HepG2 (cell line): Measurements from ENCODE around the gene ARFGEF3. TPM values are rescaled to one million over a fixed set of nuclear protein-coding genes. Genes with fewer than 3 reads are reported as not detected.
A peak's percentile ranks its signal among the peaks of the same experiment; 100 is the strongest.

Source experiments
- CBX2 ChIP-seq, 2 experiments: fragments of 200-600 bp in 1 of 2; sonication (generic); formaldehyde crosslinking in 1 of 2; IDR thresholded peaks; 2 replicates each; pipeline versions ENCODE4 v1.7.0 to v1.8.1; 2018 to 2022; ENCODE audit warnings: low read depth in 2 of 2, low read length in 1 of 2, mild to moderate bottlenecking in 1 of 2, missing genetic modification reagents in 1 of 2
- CREB1 ChIP-seq, 2 experiments: fragments of 450-650 bp in 1 of 2; IDR thresholded peaks; 2 replicates each; pipeline ENCODE4 v1.6.1; 2016 to 2017; ENCODE audit warnings: control low read depth in 1 of 2, mild to moderate bottlenecking in 1 of 2, missing compliant biosample characterization in 1 of 2, missing genetic modification characterization in 1 of 2
- GTF2F1 ChIP-seq: fragments of 150-350 bp; IDR thresholded peaks from 2 replicates; pipeline ENCODE4 v1.6.1; 2014; ENCODE audit warnings: low read length
- MBD4 ChIP-seq: IDR thresholded peaks from 2 replicates; pipeline ENCODE4 v1.6.1; 2012; ENCODE audit warnings: low read length, inconsistent platforms, borderline replicate concordance
- SMAD9 ChIP-seq: sonication (generic); formaldehyde crosslinking; IDR thresholded peaks from 2 replicates; pipeline ENCODE4 v1.5.1; 2020; ENCODE audit warnings: mild to moderate bottlenecking, missing genetic modification reagents
- SNAPC2 ChIP-seq: sonication (generic); formaldehyde crosslinking; IDR thresholded peaks from 2 replicates; pipeline ENCODE4 v1.8.1; 2022; ENCODE audit warnings: mild to moderate bottlenecking, missing genetic modification reagents
- SP1 ChIP-seq, 2 experiments: fragments of 450-650 bp in 1 of 2; sonication (generic) in 1 of 2; formaldehyde crosslinking in 1 of 2; IDR thresholded peaks; 2 replicates each; pipeline versions ENCODE4 v1.4.0 to v1.6.1; 2016 to 2020; ENCODE audit warnings: missing genetic modification reagents in 1 of 2
- ZNF34 ChIP-seq: sonication (generic); formaldehyde crosslinking; IDR thresholded peaks from 2 replicates; pipeline ENCODE4 v1.4.0; 2020; ENCODE audit warnings: mild to moderate bottlenecking, missing genetic modification reagents, borderline replicate concordance
- ZNF629 ChIP-seq: sonication (generic); formaldehyde crosslinking; conservative IDR thresholded peaks from 2 replicates; pipeline ENCODE4 v1.5.0; 2020; ENCODE audit warnings: missing genetic modification reagents
- ZNF674 ChIP-seq: sonication (generic); formaldehyde crosslinking; IDR thresholded peaks from 2 replicates; pipeline ENCODE4 v1.5.0; 2020; ENCODE audit warnings: low read depth, mild to moderate bottlenecking, missing genetic modification reagents
- polyA plus RNA-seq, 8 experiments: library from polyadenylated mRNA; depleted of rRNA in 3 of 8; stranded (reverse) in 7 of 8; unstranded in 1 of 8; fragments of >200 nt; fragmentation: Illumina TruSeq in 4 of 8; extraction: Trizol in 4 of 8; gene quantifications; 2 replicates each; pipeline versions ENCODE4 v1.2.1 to v1.2.3, GENCODE V29; 2011 to 2016; ENCODE audit warnings: low read depth in 4 of 8, missing spikeins in 1 of 8, mixed read lengths in 1 of 8; ENCODE audit not compliant: insufficient read depth in 1 of 8
- total RNA-seq, 5 experiments: library from RNA; depleted of rRNA; stranded (reverse); fragments of >200 nt; fragmentation: Illumina TruSeq; extraction: Trizol; gene quantifications; 2 replicates each; pipeline ENCODE4 v1.2.3, GENCODE V29; 2016; ENCODE audit warnings: low read depth in 1 of 5
- TF ChIP-seq, protein P1 (sequence below): sonication (generic); formaldehyde crosslinking; IDR thresholded peaks from 2 replicates; pipeline ENCODE4 v1.4.0; 2020; ENCODE audit warnings: missing genetic modification reagents
- TF ChIP-seq, protein P2 (sequence below): sonication (generic); formaldehyde crosslinking; IDR thresholded peaks from 2 replicates; pipeline ENCODE4 v1.4.0; 2020; ENCODE audit warnings: missing genetic modification reagents, borderline replicate concordance
- TF ChIP-seq, protein P3 (sequence below): sonication (generic); formaldehyde crosslinking; conservative IDR thresholded peaks from 2 replicates; pipeline ENCODE4 v1.4.0; 2020; ENCODE audit warnings: missing genetic modification reagents
- TF ChIP-seq, protein P4 (sequence below): sonication (generic); formaldehyde crosslinking; IDR thresholded peaks from 2 replicates; pipeline ENCODE4 v1.4.0; 2020; ENCODE audit warnings: missing genetic modification reagents
- TF ChIP-seq, protein P5 (sequence below): sonication (generic); formaldehyde crosslinking; IDR thresholded peaks from 2 replicates; pipeline ENCODE4 v1.4.0; 2020; ENCODE audit warnings: missing genetic modification reagents
- TF ChIP-seq, protein P6 (sequence below): sonication (generic); formaldehyde crosslinking; IDR thresholded peaks from 2 replicates; pipeline ENCODE4 v1.4.0; 2020; ENCODE audit warnings: mild to moderate bottlenecking, missing genetic modification reagents

ARFGEF3 gene
- total and polyA plus RNA-seq, 2 of the 13 experiments (the other 11 are each of a cell fraction or from before 2014, with no cell fraction given), result 0.60 to 2.6 TPM

DNA sequence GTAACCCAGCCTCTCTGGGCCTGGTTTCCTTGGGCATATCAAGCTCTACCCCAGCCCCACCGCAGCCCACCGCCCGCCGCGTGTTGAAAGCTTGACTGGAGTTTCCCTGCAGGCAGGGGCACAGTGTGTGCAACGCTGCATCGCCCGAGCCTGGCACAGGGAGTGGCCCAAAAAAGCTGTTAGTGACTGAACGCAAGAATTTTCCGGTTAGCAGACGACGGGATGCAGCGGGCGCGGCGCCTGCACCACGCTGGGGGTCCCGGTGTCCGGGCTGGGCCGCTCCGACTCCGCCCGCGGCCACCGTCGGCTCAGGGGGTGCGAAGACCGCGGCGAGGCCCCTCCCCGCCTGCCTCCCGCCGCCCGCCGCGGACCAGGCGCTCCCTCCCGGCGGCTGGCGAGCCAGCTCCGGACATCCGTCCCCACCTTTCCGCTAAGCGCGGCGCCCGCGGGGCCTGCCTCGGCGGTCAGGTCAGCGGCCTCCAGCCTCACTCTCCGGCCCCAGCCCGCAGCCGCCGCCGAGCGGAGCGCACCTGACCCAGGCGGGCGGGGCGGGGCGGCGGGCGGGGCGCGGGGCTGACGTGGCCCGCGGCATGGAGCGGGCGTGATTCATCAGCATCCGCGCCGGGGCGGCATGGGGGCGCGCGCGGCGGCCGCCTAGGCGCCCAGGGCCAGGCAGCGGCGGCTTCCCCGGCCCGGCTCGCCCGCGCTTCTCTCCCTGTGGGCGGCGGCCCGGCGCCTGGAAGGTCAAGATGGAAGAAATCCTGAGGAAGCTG is at the start of gene ARFGEF3 (continued):
- TF ChIP-seq, protein P1, sequence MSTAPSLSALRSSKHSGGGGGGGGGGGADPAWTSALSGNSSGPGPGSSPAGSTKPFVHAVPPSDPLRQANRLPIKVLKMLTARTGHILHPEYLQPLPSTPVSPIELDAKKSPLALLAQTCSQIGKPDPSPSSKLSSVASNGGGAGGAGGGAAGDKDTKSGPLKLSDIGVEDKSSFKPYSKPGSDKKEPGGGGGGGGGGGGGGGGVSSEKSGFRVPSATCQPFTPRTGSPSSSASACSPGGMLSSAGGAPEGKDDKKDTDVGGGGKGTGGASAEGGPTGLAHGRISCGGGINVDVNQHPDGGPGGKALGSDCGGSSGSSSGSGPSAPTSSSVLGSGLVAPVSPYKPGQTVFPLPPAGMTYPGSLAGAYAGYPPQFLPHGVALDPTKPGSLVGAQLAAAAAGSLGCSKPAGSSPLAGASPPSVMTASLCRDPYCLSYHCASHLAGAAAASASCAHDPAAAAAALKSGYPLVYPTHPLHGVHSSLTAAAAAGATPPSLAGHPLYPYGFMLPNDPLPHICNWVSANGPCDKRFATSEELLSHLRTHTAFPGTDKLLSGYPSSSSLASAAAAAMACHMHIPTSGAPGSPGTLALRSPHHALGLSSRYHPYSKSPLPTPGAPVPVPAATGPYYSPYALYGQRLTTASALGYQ (CRISPR knock-in tag), result no peak
- TF ChIP-seq, protein P2, sequence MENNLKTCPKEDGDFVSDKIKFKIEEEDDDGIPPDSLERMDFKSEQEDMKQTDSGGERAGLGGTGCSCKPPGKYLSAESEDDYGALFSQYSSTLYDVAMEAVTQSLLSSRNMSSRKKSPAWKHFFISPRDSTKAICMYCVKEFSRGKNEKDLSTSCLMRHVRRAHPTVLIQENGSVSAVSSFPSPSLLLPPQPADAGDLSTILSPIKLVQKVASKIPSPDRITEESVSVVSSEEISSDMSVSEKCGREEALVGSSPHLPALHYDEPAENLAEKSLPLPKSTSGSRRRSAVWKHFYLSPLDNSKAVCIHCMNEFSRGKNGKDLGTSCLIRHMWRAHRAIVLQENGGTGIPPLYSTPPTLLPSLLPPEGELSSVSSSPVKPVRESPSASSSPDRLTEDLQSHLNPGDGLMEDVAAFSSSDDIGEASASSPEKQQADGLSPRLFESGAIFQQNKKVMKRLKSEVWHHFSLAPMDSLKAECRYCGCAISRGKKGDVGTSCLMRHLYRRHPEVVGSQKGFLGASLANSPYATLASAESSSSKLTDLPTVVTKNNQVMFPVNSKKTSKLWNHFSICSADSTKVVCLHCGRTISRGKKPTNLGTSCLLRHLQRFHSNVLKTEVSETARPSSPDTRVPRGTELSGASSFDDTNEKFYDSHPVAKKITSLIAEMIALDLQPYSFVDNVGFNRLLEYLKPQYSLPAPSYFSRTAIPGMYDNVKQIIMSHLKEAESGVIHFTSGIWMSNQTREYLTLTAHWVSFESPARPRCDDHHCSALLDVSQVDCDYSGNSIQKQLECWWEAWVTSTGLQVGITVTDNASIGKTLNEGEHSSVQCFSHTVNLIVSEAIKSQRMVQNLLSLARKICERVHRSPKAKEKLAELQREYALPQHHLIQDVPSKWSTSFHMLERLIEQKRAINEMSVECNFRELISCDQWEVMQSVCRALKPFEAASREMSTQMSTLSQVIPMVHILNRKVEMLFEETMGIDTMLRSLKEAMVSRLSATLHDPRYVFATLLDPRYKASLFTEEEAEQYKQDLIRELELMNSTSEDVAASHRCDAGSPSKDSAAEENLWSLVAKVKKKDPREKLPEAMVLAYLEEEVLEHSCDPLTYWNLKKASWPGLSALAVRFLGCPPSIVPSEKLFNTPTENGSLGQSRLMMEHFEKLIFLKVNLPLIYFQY (CRISPR knock-in tag), result no peak
- TF ChIP-seq, protein P3, sequence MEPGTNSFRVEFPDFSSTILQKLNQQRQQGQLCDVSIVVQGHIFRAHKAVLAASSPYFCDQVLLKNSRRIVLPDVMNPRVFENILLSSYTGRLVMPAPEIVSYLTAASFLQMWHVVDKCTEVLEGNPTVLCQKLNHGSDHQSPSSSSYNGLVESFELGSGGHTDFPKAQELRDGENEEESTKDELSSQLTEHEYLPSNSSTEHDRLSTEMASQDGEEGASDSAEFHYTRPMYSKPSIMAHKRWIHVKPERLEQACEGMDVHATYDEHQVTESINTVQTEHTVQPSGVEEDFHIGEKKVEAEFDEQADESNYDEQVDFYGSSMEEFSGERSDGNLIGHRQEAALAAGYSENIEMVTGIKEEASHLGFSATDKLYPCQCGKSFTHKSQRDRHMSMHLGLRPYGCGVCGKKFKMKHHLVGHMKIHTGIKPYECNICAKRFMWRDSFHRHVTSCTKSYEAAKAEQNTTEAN, result no peak; the same call in 1 of the 2 replicates
- TF ChIP-seq, protein P4, sequence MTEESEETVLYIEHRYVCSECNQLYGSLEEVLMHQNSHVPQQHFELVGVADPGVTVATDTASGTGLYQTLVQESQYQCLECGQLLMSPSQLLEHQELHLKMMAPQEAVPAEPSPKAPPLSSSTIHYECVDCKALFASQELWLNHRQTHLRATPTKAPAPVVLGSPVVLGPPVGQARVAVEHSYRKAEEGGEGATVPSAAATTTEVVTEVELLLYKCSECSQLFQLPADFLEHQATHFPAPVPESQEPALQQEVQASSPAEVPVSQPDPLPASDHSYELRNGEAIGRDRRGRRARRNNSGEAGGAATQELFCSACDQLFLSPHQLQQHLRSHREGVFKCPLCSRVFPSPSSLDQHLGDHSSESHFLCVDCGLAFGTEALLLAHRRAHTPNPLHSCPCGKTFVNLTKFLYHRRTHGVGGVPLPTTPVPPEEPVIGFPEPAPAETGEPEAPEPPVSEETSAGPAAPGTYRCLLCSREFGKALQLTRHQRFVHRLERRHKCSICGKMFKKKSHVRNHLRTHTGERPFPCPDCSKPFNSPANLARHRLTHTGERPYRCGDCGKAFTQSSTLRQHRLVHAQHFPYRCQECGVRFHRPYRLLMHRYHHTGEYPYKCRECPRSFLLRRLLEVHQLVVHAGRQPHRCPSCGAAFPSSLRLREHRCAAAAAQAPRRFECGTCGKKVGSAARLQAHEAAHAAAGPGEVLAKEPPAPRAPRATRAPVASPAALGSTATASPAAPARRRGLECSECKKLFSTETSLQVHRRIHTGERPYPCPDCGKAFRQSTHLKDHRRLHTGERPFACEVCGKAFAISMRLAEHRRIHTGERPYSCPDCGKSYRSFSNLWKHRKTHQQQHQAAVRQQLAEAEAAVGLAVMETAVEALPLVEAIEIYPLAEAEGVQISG (CRISPR knock-in tag), result peak; percentile 67
- TF ChIP-seq ZNF34 (CRISPR knock-in tag) (no peak), ZNF629 (CRISPR knock-in tag) (no peak), CBX2 (IDR thresholded peaks at IDR 0.05; ENCODE audit: low read depth, low read length) (no peak), CBX2 (CRISPR knock-in tag; IDR thresholded peaks at IDR 0.05; ENCODE audit: low read depth) (no peak), GTF2F1 (no peak), SP1 (IDR thresholded peaks at IDR 0.05) (no peak), SP1 (CRISPR knock-in tag; IDR thresholded peaks at IDR 0.05) (no peak), SNAPC2 (CRISPR knock-in tag) (no peak), SMAD9 (CRISPR knock-in tag) (no peak), CREB1 (IDR thresholded peaks at IDR 0.05) (no peak; the same call in 1 of the 2 replicates), CREB1 (CRISPR knock-in tag; IDR thresholded peaks at IDR 0.05) (no peak), ZNF674 (CRISPR knock-in tag) (no peak), MBD4 (no peak)
- TF ChIP-seq, protein P5, sequence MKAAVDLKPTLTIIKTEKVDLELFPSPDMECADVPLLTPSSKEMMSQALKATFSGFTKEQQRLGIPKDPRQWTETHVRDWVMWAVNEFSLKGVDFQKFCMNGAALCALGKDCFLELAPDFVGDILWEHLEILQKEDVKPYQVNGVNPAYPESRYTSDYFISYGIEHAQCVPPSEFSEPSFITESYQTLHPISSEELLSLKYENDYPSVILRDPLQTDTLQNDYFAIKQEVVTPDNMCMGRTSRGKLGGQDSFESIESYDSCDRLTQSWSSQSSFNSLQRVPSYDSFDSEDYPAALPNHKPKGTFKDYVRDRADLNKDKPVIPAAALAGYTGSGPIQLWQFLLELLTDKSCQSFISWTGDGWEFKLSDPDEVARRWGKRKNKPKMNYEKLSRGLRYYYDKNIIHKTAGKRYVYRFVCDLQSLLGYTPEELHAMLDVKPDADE (CRISPR knock-in tag), result no peak
- TF ChIP-seq, protein P6, sequence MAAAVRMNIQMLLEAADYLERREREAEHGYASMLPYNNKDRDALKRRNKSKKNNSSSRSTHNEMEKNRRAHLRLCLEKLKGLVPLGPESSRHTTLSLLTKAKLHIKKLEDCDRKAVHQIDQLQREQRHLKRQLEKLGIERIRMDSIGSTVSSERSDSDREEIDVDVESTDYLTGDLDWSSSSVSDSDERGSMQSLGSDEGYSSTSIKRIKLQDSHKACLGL (CRISPR knock-in tag), result peak; percentile 57
